ELF-1 (cell line): ENCODE measurements around the gene MRRF.

ENCODE experiments used
- DNase-seq: peaks from one replicate; pipeline ENCODE4 v3.0.0-alpha.2; 2016; ENCODE audit warnings: low read depth, low spot score

The MRRF gene

GRCh38 chr9:122228191-122228567 is 36.5 kb upstream of the MRRF start:
- peak; percentile 38 for DNase-seq

- DNase-seq, result peak; percentile 52
These were observed 35.9 kb upstream of the MRRF start, which contains the start of gene LHX6 for GRCh38 chr9:122228568-122229484. Gene LHX6 (minus strand): TSS chr9:122228957. CDS start chr9:122228740, 217 bp downstream.

- no peak for DNase-seq
These were observed 35.2 kb upstream of the MRRF start for GRCh38 chr9:122229485-122229837.

GRCh38 chr9:122232796-122233306 is 31.8 kb upstream of the MRRF start:
- no peak for DNase-seq

- no peak for DNase-seq
These were observed 30.5 kb upstream of the MRRF start for GRCh38 chr9:122234022-122234748.

- DNase-seq, result no peak
These were observed 28.0 kb upstream of the MRRF start for GRCh38 chr9:122236681-122237080.

GRCh38 chr9:122239722-122240121 is 25.0 kb upstream of the MRRF start:
- no peak for DNase-seq

GRCh38 chr9:122244349-122244748 is 20.3 kb upstream of the MRRF start:
- no peak for DNase-seq

GRCh38 chr9:122246666-122247065 is 18.0 kb upstream of the MRRF start:
- no peak for DNase-seq

- DNase-seq, result no peak
These were observed 16.2 kb upstream of the MRRF start for GRCh38 chr9:122248448-122248865.

- DNase-seq, result no peak
These were observed 13.3 kb upstream of the MRRF start for GRCh38 chr9:122251351-122251750.

GRCh38 chr9:122252796-122253195 is 11.9 kb upstream of the MRRF start:
- DNase-seq, result no peak

- no peak for DNase-seq
These were observed 9.9 kb upstream of the MRRF start for GRCh38 chr9:122254761-122255160.

GRCh38 chr9:122256206-122256605 is 8.5 kb upstream of the MRRF start:
- no peak for DNase-seq

- DNase-seq, result no peak
These were observed 5.7 kb upstream of the MRRF start for GRCh38 chr9:122258886-122259415.

- no peak for DNase-seq
These were observed 3.2 kb upstream of the MRRF start for GRCh38 chr9:122261469-122261881.

- no peak for DNase-seq
These were observed 2.6 kb upstream of the MRRF start for GRCh38 chr9:122262073-122262472.

- no peak for DNase-seq
These were observed 858 bp upstream of the MRRF start for GRCh38 chr9:122263699-122264349.

- no peak for DNase-seq
These were observed 650 bp downstream of the MRRF start for GRCh38 chr9:122265149-122265915.

GRCh38 chr9:122268041-122268814 is 3.5 kb downstream of the MRRF start:
- DNase-seq, result no peak
